Hepatocyte (in vitro differentiated cells): ENCODE data around the gene FECH.
"Not testable (repeated sequence)": the region's sequence is repeated elsewhere in the genome, so short reads cannot be mapped to it uniquely, and the experiment has no call there.

Experiments used
- EZH2 ChIP-seq: fragments of 200-600 bp; sonication (generic); IDR thresholded peaks from 2 replicates; pipeline ENCODE4 v1.6.1; 2016; ENCODE audit warnings: antibody characterized with exemption, mild to moderate bottlenecking, borderline replicate concordance
- EZH2phosphoT487 ChIP-seq: fragments of 200-600 bp; sonication (generic); IDR thresholded peaks from one replicate; pipeline ENCODE4 v1.6.1; 2018; ENCODE audit warnings: antibody characterized with exemption, mild to moderate bottlenecking, low read depth, moderate library complexity; ENCODE audit not compliant: unreplicated experiment, severe bottlenecking
- TF ChIP-seq, protein P1 (sequence below): fragments of 200-600 bp; sonication (generic); IDR thresholded peaks from 2 replicates; pipeline ENCODE4 v1.5.1; 2016; ENCODE audit warnings: antibody characterized with exemption, mild to moderate bottlenecking; ENCODE audit not compliant: poor library complexity

DNA sequence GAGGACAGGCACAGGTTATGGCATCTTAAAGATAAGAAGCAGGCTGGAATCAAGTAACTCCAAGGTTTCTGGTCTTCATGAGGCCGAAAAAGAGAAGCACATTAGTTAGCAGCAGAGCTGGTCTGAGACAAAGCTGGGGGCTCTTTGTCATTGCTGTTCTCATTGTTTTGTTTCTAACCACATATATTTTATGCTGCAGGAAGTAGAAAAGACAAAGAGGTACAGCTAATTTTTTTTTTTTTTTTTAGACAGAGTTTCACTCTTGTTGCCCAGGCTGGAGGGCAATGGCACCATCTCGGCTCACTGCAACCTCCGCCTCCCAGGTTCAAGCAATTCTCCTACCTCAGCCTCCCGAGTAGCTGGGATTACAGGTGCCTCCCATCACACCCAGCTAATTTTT, 6.2 kb upstream of the FECH start:
- TF ChIP-seq, protein P1, sequence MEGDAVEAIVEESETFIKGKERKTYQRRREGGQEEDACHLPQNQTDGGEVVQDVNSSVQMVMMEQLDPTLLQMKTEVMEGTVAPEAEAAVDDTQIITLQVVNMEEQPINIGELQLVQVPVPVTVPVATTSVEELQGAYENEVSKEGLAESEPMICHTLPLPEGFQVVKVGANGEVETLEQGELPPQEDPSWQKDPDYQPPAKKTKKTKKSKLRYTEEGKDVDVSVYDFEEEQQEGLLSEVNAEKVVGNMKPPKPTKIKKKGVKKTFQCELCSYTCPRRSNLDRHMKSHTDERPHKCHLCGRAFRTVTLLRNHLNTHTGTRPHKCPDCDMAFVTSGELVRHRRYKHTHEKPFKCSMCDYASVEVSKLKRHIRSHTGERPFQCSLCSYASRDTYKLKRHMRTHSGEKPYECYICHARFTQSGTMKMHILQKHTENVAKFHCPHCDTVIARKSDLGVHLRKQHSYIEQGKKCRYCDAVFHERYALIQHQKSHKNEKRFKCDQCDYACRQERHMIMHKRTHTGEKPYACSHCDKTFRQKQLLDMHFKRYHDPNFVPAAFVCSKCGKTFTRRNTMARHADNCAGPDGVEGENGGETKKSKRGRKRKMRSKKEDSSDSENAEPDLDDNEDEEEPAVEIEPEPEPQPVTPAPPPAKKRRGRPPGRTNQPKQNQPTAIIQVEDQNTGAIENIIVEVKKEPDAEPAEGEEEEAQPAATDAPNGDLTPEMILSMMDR, result not testable (repeated sequence)
- TF ChIP-seq EZH2, EZH2phosphoT487: not testable (repeated sequence)
